NCI-H1092 treated with DMSO at 0.1 percent for 48 hours (cell line): Measurements from ENCODE around the gene EPN2.
"Not testable (repeated sequence)": the region's sequence is repeated elsewhere in the genome, so short reads cannot be mapped to it uniquely, and the experiment has no call there.

Experiments
- DNase-seq: peaks from one replicate; lab custom pipeline; 2025; lab: John Stamatoyannopoulos, UW

EPN2 gene

GRCh38 chr17:19268611-19269010 is 31.4 kb downstream of the EPN2 start:
- no peak for DNase-seq

- DNase-seq: no peak
Observed at GRCh38 chr17:19269106-19269505, 31.9 kb downstream of the EPN2 start.

GRCh38 chr17:19269641-19270040 is 32.5 kb downstream of the EPN2 start:
- no peak for DNase-seq

- DNase-seq: no peak
Observed at GRCh38 chr17:19270347-19270703, 33.2 kb downstream of the EPN2 start.

- DNase-seq: no peak
Observed at GRCh38 chr17:19270704-19271611, 33.8 kb downstream of the EPN2 start.

GRCh38 chr17:19271780-19272357 is 34.7 kb downstream of the EPN2 start:
- DNase-seq: no peak

GRCh38 chr17:19273731-19274130 is 36.6 kb downstream of the EPN2 start:
- DNase-seq: no peak

- no peak for DNase-seq
Observed at GRCh38 chr17:19274893-19275292, 37.7 kb downstream of the EPN2 start.

GRCh38 chr17:19275457-19276127 is 38.4 kb downstream of the EPN2 start:
- DNase-seq: no peak

GRCh38 chr17:19278284-19278683 is 41.1 kb downstream of the EPN2 start:
- DNase-seq: not testable (repeated sequence)

- DNase-seq: no peak
Observed at GRCh38 chr17:19278729-19279128, 41.6 kb downstream of the EPN2 start.

GRCh38 chr17:19281161-19281560 is 44.0 kb downstream of the EPN2 start:
- no peak for DNase-seq

GRCh38 chr17:19284005-19284959 is 47.1 kb downstream of the EPN2 start:
- DNase-seq: no peak

GRCh38 chr17:19285213-19285900 is 48.2 kb downstream of the EPN2 start:
- DNase-seq: no peak

- DNase-seq: no peak
Observed at GRCh38 chr17:19286751-19287341, 49.7 kb downstream of the EPN2 start.

- no peak for DNase-seq
Observed at GRCh38 chr17:19287651-19288050, 50.5 kb downstream of the EPN2 start.

GRCh38 chr17:19288453-19288852 is 51.3 kb downstream of the EPN2 start:
- DNase-seq: no peak

GRCh38 chr17:19290066-19290705 is 53.0 kb downstream of the EPN2 start:
- DNase-seq: no peak

GRCh38 chr17:19291646-19292376 is 54.6 kb downstream of the EPN2 start:
- DNase-seq: no peak

- DNase-seq: no peak
Observed at GRCh38 chr17:19292377-19292711, 55.2 kb downstream of the EPN2 start.
